CD8-positive, alpha-beta memory T cell (primary cell): Measurements from ENCODE around the gene TMEM270. TPM values are rescaled to one million over a fixed set of nuclear protein-coding genes. Genes with fewer than 3 reads are reported as not detected.

Experiments used
- CTCF ChIA-PET: fragments of 350-600 bp; sonication (Branson Sonifier 250); formaldehyde crosslinking; loops from one replicate; lab custom pipeline; 2021; ENCODE audit warnings: antibody characterized with exemption; lab: Charles Lee
- POLR2A ChIA-PET: fragments of 350-600 bp; sonication (Branson Sonifier 250); formaldehyde crosslinking; loops from one replicate; lab custom pipeline; 2021; ENCODE audit warnings: antibody characterized with exemption; lab: Charles Lee
- DNase-seq, 5 donors: peaks; one replicate each; pipeline versions ENCODE4 v3.0.0 to v3.0.0-alpha.2; 2020 to 2022; ENCODE audit warnings: mixed read lengths in 1 of 5
- H3K27ac ChIP-seq: one replicate; pipeline ENCODE4 v1.7.0; 2013; ENCODE audit warnings: low read depth, mild to moderate bottlenecking, low read length, moderate library complexity
- H3K27me3 ChIP-seq: 2 replicates; pipeline ENCODE4 v1.7.0; 2013; ENCODE audit warnings: low read length, mild to moderate bottlenecking; ENCODE audit not compliant: insufficient read depth, poor library complexity, severe bottlenecking
- H3K36me3 ChIP-seq: 2 replicates; pipeline ENCODE4 v1.7.0; 2013; ENCODE audit warnings: mild to moderate bottlenecking, low read length, moderate library complexity; ENCODE audit not compliant: insufficient read depth
- H3K4me1 ChIP-seq: 2 replicates; pipeline ENCODE4 v1.7.0; 2013; ENCODE audit warnings: mild to moderate bottlenecking, low read length, moderate library complexity; ENCODE audit not compliant: insufficient read depth
- H3K4me3 ChIP-seq: 2 replicates; pipeline ENCODE4 v1.7.0; 2013; ENCODE audit warnings: mild to moderate bottlenecking, low read length
- H3K9me3 ChIP-seq: 2 replicates; pipeline ENCODE4 v1.7.0; 2013; ENCODE audit warnings: mild to moderate bottlenecking, low read length
- H3K27ac Mint-ChIP-seq, 8 donors: one replicate each; pipeline ENCODE4 v1.8.0; 2020 to 2021; ENCODE audit warnings: mixed read lengths in 8 of 8, mild to moderate bottlenecking in 6 of 8, inconsistent platforms in 3 of 8, moderate library complexity in 3 of 8
- H3K27me3 Mint-ChIP-seq, 2 donors: one replicate each; pipeline ENCODE4 v1.8.0; 2020 to 2021; ENCODE audit warnings: mixed read lengths in 2 of 2, mild to moderate bottlenecking in 1 of 2, moderate library complexity in 1 of 2
- H3K36me3 Mint-ChIP-seq, 3 donors: one replicate each; pipeline ENCODE4 v1.8.0; 2020 to 2021; ENCODE audit warnings: mixed read lengths in 3 of 3, inconsistent platforms in 1 of 3, mild to moderate bottlenecking in 1 of 3
- H3K4me1 Mint-ChIP-seq, 3 donors: one replicate each; pipeline ENCODE4 v1.8.0; 2020 to 2021; ENCODE audit warnings: mixed read lengths in 3 of 3, inconsistent platforms in 1 of 3, mild to moderate bottlenecking in 1 of 3
- H3K4me3 Mint-ChIP-seq, 7 donors: one replicate each; pipeline ENCODE4 v1.8.0; 2020 to 2021; ENCODE audit warnings: mixed read lengths in 7 of 7, mild to moderate bottlenecking in 6 of 7, moderate library complexity in 4 of 7, inconsistent platforms in 2 of 7
- H3K9me3 Mint-ChIP-seq, 5 donors: one replicate each; pipeline ENCODE4 v1.8.0; 2020 to 2022; ENCODE audit warnings: mixed read lengths in 5 of 5, mild to moderate bottlenecking in 3 of 5, moderate library complexity in 2 of 5, inconsistent platforms in 1 of 5
- polyA plus RNA-seq: library from polyadenylated mRNA; unstranded; fragments of 300-500 nt; fragmentation: Illumina TruSeq; gene quantifications from one replicate; pipeline ENCODE4 v1.2.3, GENCODE V29; 2021
- total RNA-seq, 2 experiments: library from RNA; stranded (reverse); gene quantifications; one replicate each; pipeline ENCODE4 v1.2.3, GENCODE V29; 2021

Gene TMEM270
- total and polyA plus RNA-seq, 3 experiments from 2014 or later: not detected

- H3K36me3 ChIP-seq: no peaks in the 10 kb centered on the region
- no peaks in the 10 kb centered on the region for H3K9me3 ChIP-seq
- Mint-ChIP-seq H3K4me3 (no peak overlapping the region), H3K27ac (no peak overlapping the region), H3K36me3 (peaks cover 0 to 1% (median 0%) of the 10 kb centered on the region in 3 donors), H3K27me3 (peaks cover 14 to 34% of the 10 kb centered on the region in 2 donors), H3K9me3 (no peaks in the 10 kb centered on the region), H3K4me1 (peaks cover 0 to 3% (median 0%) of the 10 kb centered on the region in 3 donors)
- POLR2A ChIA-PET: no interaction called here
- CTCF ChIA-PET: no interaction called here
- no peak for DNase-seq
- no peak overlapping the region for H3K27ac ChIP-seq
- H3K4me1 ChIP-seq: no peaks in the 10 kb centered on the region
- H3K4me3 ChIP-seq: no peak overlapping the region
- H3K27me3 ChIP-seq: no peaks in the 10 kb centered on the region
Observed at GRCh38 chr7:73887762-73888161, 26.8 kb downstream of the TMEM270 start.

- no peaks in the 10 kb centered on the region for H3K4me1 ChIP-seq
- H3K4me3 ChIP-seq: no peak overlapping the region
- ChIA-PET CTCF (no interaction called here), POLR2A (no interaction called here)
- H3K27ac Mint-ChIP-seq: no peak overlapping the region
- DNase-seq: no peak
- H3K9me3 ChIP-seq: no peaks in the 10 kb centered on the region
- H3K27me3 ChIP-seq: no peaks in the 10 kb centered on the region
- no peaks in the 10 kb centered on the region for H3K9me3 Mint-ChIP-seq
- peaks cover 0 to 1% (median 0%) of the 10 kb centered on the region in 3 donors for H3K36me3 Mint-ChIP-seq
- H3K27ac ChIP-seq: no peak overlapping the region
- H3K4me1 Mint-ChIP-seq: peaks cover 0 to 3% (median 0%) of the 10 kb centered on the region in 3 donors
- H3K4me3 Mint-ChIP-seq: no peak overlapping the region
- H3K27me3 Mint-ChIP-seq: peaks cover 12 to 34% of the 10 kb centered on the region in 2 donors
- no peaks in the 10 kb centered on the region for H3K36me3 ChIP-seq
Observed at GRCh38 chr7:73888959-73889358, 28.0 kb downstream of the TMEM270 start.

GRCh38 chr7:73890555-73891147, 29.7 kb downstream of the TMEM270 start:
- H3K4me3 ChIP-seq: no peak overlapping the region
- ChIA-PET CTCF (no interaction called here), POLR2A (no interaction called here)
- Mint-ChIP-seq H3K27me3 (peaks cover 13 to 37% of the 10 kb centered on the region in 2 donors), H3K4me3 (no peak overlapping the region), H3K27ac (no peak overlapping the region), H3K36me3 (peaks cover 0 to 1% (median 0%) of the 10 kb centered on the region in 3 donors), H3K9me3 (peaks cover 0 to 1% (median 0%) of the 10 kb centered on the region in 5 donors), H3K4me1 (peaks cover 0 to 3% (median 0%) of the 10 kb centered on the region in 3 donors)
- no peaks in the 10 kb centered on the region for H3K36me3 ChIP-seq
- no peaks in the 10 kb centered on the region for H3K9me3 ChIP-seq
- no peak overlapping the region for H3K27ac ChIP-seq
- H3K27me3 ChIP-seq: no peaks in the 10 kb centered on the region
- H3K4me1 ChIP-seq: no peaks in the 10 kb centered on the region
- no peak for DNase-seq

- H3K9me3 ChIP-seq: no peaks in the 10 kb centered on the region
- H3K4me1 Mint-ChIP-seq: peaks cover 0 to 3% (median 0%) of the 10 kb centered on the region in 3 donors
- no peak for DNase-seq
- CTCF ChIA-PET: no interaction called here
- H3K36me3 Mint-ChIP-seq: peaks cover 0 to 1% (median 0%) of the 10 kb centered on the region in 3 donors
- H3K27ac Mint-ChIP-seq: no peak overlapping the region
- H3K27ac ChIP-seq: no peak overlapping the region
- POLR2A ChIA-PET: no interaction called here
- no peaks in the 10 kb centered on the region for H3K36me3 ChIP-seq
- peak overlapping the region in 1 of 7 donors; percentile 51 for H3K4me3 Mint-ChIP-seq
- H3K27me3 ChIP-seq: no peaks in the 10 kb centered on the region
- H3K27me3 Mint-ChIP-seq: peaks cover 9 to 36% of the 10 kb centered on the region in 2 donors
- no peaks in the 10 kb centered on the region for H3K4me1 ChIP-seq
- H3K9me3 Mint-ChIP-seq: peaks cover 0 to 4% (median 3%) of the 10 kb centered on the region in 5 donors
- H3K4me3 ChIP-seq: no peak overlapping the region
Observed at GRCh38 chr7:73891178-73891885, 30.4 kb downstream of the TMEM270 start.

- Mint-ChIP-seq H3K9me3 (peaks cover 0 to 5% (median 3%) of the 10 kb centered on the region in 5 donors), H3K27ac (peak overlapping the region in 1 of 8 donors; percentile 33), H3K4me3 (no peak overlapping the region), H3K36me3 (peaks cover 0 to 1% (median 0%) of the 10 kb centered on the region in 3 donors), H3K4me1 (peaks cover 0 to 3% (median 0%) of the 10 kb centered on the region in 3 donors), H3K27me3 (peaks cover 9 to 28% of the 10 kb centered on the region in 2 donors)
- no peaks in the 10 kb centered on the region for H3K4me1 ChIP-seq
- ChIA-PET POLR2A (no interaction called here), CTCF (no interaction called here)
- no peak overlapping the region for H3K4me3 ChIP-seq
- H3K27me3 ChIP-seq: no peaks in the 10 kb centered on the region
- H3K36me3 ChIP-seq: no peaks in the 10 kb centered on the region
- no peak overlapping the region for H3K27ac ChIP-seq
- no peak for DNase-seq
- no peaks in the 10 kb centered on the region for H3K9me3 ChIP-seq
Observed at GRCh38 chr7:73892003-73892999, 31.3 kb downstream of the TMEM270 start.

- ChIA-PET CTCF (no interaction called here), POLR2A (no interaction called here)
- Mint-ChIP-seq H3K36me3 (peaks cover 0 to 1% (median 0%) of the 10 kb centered on the region in 3 donors), H3K27me3 (peaks cover 6 to 20% of the 10 kb centered on the region in 2 donors), H3K4me1 (peaks cover 0 to 3% (median 0%) of the 10 kb centered on the region in 3 donors), H3K4me3 (no peak overlapping the region), H3K9me3 (peaks cover 2 to 5% (median 3%) of the 10 kb centered on the region in 5 donors), H3K27ac (no peak overlapping the region)
- Histone ChIP-seq H3K4me1 (no peaks in the 10 kb centered on the region), H3K27me3 (no peaks in the 10 kb centered on the region), H3K27ac (no peak overlapping the region), H3K9me3 (no peaks in the 10 kb centered on the region), H3K36me3 (no peaks in the 10 kb centered on the region), H3K4me3 (no peak overlapping the region)
- no peak for DNase-seq
Observed at GRCh38 chr7:73893342-73894101, 32.6 kb downstream of the TMEM270 start.

- CTCF ChIA-PET: no interaction called here
- POLR2A ChIA-PET: no interaction called here
Observed at GRCh38 chr7:73894166-73894565, 33.2 kb downstream of the TMEM270 start.

More at GRCh38 chr7:73894166-73894565, 33.2 kb downstream of the TMEM270 start:
- Mint-ChIP-seq H3K27ac (no peak overlapping the region), H3K27me3 (peaks cover 6 to 16% of the 10 kb centered on the region in 2 donors), H3K4me1 (peaks cover 0 to 3% (median 0%) of the 10 kb centered on the region in 3 donors), H3K36me3 (peaks cover 0 to 1% (median 0%) of the 10 kb centered on the region in 3 donors), H3K4me3 (no peak overlapping the region), H3K9me3 (peaks cover 2 to 5% (median 3%) of the 10 kb centered on the region in 5 donors)
- Histone ChIP-seq H3K9me3 (no peaks in the 10 kb centered on the region), H3K27ac (no peak overlapping the region), H3K27me3 (no peaks in the 10 kb centered on the region), H3K4me3 (no peak overlapping the region), H3K36me3 (no peaks in the 10 kb centered on the region), H3K4me1 (no peaks in the 10 kb centered on the region)
- no peak for DNase-seq
